ENCODE measurements around the gene CREB3L4.
A peak's percentile ranks its signal among the peaks of the same experiment; 100 is the strongest.
"Not testable (repeated sequence)": the region's sequence is repeated elsewhere in the genome, so short reads cannot be mapped to it uniquely, and the experiment has no call there.

The CREB3L4 gene

DNA sequence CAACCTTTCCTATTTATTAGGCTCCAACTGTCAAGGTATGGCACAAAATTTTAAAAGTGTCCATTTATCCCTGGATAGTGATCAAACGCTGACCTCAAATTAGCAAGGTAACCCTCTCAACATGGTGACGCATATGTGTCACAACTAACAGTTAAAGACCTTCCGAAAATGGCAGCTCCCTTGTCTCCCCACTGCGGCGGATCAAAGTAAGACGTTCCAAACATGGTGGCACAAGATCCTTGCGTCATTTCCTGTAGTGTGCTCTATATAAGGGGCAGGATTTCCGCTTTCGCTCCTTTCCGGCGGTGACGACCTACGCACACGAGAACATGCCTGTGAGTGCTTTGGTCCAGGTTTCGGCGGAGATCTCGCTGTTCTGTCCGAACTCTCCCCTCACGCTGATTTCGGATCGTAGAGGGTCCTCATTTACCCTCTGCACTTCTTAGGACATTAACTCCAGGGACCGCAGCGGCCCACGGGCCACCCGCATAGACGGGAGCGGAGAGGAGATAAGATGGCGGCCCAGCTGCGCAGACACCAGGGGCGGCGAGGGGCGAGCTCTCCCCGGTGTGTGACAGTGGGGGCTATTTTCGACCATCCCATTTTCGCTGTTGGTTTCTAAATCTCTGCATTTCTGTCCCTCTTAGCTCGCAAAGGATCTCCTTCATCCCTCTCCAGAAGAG lies 22.9 kb downstream of the CREB3L4 start, which contains the start of gene RPS27:
RPS27 (plus strand) TSS at position 295 of the 683 bp plus-strand sequence; CDS start at position 330, 35 bp downstream.
- peak; percentile 78 for DNase-seq (ENCODE audit: insufficient read length, low spot score)
- FAIRE-seq = peak; percentile 93
- peak; percentile 100 for TF ChIP-seq POLR2AphosphoS5 (IDR thresholded peaks at IDR 0.05; ENCODE audit: low read depth, low read length)
- peak; percentile 100 for TF ChIP-seq POLR2A (IDR thresholded peaks at IDR 0.05; ENCODE audit: low read depth, low read length)
- TF ChIP-seq POU2F2 (IDR thresholded peaks at IDR 0.05; ENCODE audit: low read depth, low read length) = peak; percentile 99
- no peak for TF ChIP-seq PAX5 (IDR thresholded peaks at IDR 0.05; ENCODE audit: insufficient read depth, low read length, severe bottlenecking)
- peak; percentile 39; the same call in 1 of the 2 replicates for TF ChIP-seq SPI1 (IDR thresholded peaks at IDR 0.05; ENCODE audit: low read depth, low read length)
- TF ChIP-seq TAF1 (IDR thresholded peaks at IDR 0.05; ENCODE audit: low read depth, low read length) = peak; percentile 99

DNA sequence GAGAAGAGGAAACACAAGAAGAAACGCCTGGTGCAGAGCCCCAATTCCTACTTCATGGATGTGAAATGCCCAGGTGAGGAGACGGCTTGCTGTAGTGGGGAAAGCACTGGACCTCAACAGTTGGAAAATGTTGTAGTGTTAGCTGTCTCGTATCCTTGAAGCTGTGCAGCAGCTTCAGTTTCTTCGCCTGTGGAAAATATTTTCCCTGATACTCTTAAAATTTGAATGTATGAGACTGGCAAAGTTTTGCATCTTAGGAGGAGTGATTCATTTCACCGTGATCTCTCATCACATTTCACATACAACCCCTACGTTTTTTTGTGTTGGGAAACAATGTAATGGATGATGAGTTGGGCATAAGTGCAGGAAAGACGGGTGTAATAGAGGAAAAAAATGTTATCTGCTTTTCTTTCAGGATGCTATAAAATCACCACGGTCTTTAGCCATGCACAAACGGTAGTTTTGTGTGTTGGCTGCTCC lies 23.5 kb downstream of the CREB3L4 start:
- DNase-seq (ENCODE audit: insufficient read length, low spot score) = no peak
- FAIRE-seq = no peak
- TF ChIP-seq TAF1 (IDR thresholded peaks at IDR 0.05; ENCODE audit: low read depth, low read length) = no peak
- no peak for TF ChIP-seq POLR2A (IDR thresholded peaks at IDR 0.05; ENCODE audit: low read depth, low read length)
- TF ChIP-seq POLR2AphosphoS5 (IDR thresholded peaks at IDR 0.05; ENCODE audit: low read depth, low read length) = no peak
- TF ChIP-seq PAX5 (IDR thresholded peaks at IDR 0.05; ENCODE audit: insufficient read depth, low read length, severe bottlenecking) = no peak
- TF ChIP-seq POU2F2 (IDR thresholded peaks at IDR 0.05; ENCODE audit: low read depth, low read length) = no peak
- no peak for TF ChIP-seq SPI1 (IDR thresholded peaks at IDR 0.05; ENCODE audit: low read depth, low read length)

GRCh38 chr1:153991806-153992205 lies 24.1 kb downstream of the CREB3L4 start:
- TF ChIP-seq POU2F2 (IDR thresholded peaks at IDR 0.05; ENCODE audit: low read depth, low read length) (no peak), POLR2A (IDR thresholded peaks at IDR 0.05; ENCODE audit: low read depth, low read length) (peak; percentile 42; the same call in 1 of the 2 replicates)
- DNase-seq (ENCODE audit: insufficient read length, low spot score) (no peak), FAIRE-seq (no peak)

- no peak for FAIRE-seq
- TF ChIP-seq POU2F2 (IDR thresholded peaks at IDR 0.05; ENCODE audit: low read depth, low read length) (no peak), POLR2AphosphoS5 (IDR thresholded peaks at IDR 0.05; ENCODE audit: low read depth, low read length) (no peak), POLR2A (IDR thresholded peaks at IDR 0.05; ENCODE audit: low read depth, low read length) (no peak), PAX5 (IDR thresholded peaks at IDR 0.05; ENCODE audit: insufficient read depth, low read length, severe bottlenecking) (no peak), SPI1 (IDR thresholded peaks at IDR 0.05; ENCODE audit: low read depth, low read length) (no peak), TAF1 (IDR thresholded peaks at IDR 0.05; ENCODE audit: low read depth, low read length) (no peak)
- DNase-seq (ENCODE audit: insufficient read length, low spot score) = no peak
Measured at GRCh38 chr1:153995202-153995601, 27.5 kb downstream of the CREB3L4 start.

GRCh38 chr1:153995640-153996039 lies 27.9 kb downstream of the CREB3L4 start:
- no peak for TF ChIP-seq POLR2A (IDR thresholded peaks at IDR 0.05; ENCODE audit: low read depth, low read length)
- TF ChIP-seq TAF1 (IDR thresholded peaks at IDR 0.05; ENCODE audit: low read depth, low read length) = no peak
- no peak for TF ChIP-seq POU2F2 (IDR thresholded peaks at IDR 0.05; ENCODE audit: low read depth, low read length)
- no peak for TF ChIP-seq PAX5 (IDR thresholded peaks at IDR 0.05; ENCODE audit: insufficient read depth, low read length, severe bottlenecking)
- TF ChIP-seq POLR2AphosphoS5 (IDR thresholded peaks at IDR 0.05; ENCODE audit: low read depth, low read length) = peak; percentile 56; the same call in 1 of the 2 replicates
- no peak for FAIRE-seq
- DNase-seq (ENCODE audit: insufficient read length, low spot score) = no peak

DNA sequence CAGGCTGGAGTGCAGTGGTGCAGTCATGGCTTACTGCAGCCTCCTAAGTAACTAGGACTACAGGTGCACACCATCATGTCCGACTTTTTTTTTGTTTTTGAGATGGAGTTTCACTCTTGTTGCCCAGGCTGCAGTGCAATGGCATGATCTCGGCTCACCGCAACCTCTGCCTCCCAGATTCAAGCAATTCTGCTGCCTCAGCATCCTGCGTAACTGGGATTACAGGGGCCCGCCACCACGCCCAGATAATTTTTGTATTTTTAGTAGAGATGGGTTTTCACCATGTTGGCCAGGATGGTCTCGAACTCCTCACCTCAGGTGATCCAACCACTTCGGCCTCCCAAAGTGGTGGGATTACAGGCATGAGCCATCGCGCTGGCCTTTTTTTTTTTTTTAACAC lies 29.2 kb downstream of the CREB3L4 start:
- not testable (repeated sequence) for FAIRE-seq; DNase-seq (ENCODE audit: insufficient read length, low spot score)

DNA sequence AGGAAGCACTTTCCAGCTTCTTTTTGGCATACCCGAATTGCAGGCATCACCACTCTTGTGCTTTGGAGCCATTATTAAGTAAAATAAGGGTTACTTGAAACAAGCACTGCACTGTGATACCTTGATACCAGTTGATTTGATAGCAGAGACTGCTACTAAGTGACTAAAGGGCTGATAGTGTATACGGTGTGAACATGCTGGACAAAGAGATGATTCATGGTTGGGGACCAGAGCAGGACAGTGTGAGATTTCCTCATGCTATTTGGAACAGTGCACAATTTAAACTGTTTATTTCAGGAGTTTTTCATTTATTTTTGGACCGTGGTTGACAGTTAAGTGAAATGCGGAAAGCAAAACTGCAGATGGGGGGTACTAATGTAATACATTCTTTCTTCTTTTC lies 32.7 kb downstream of the CREB3L4 start:
- no peak for TF ChIP-seq POLR2A (IDR thresholded peaks at IDR 0.05; ENCODE audit: low read depth, low read length)
- no peak for TF ChIP-seq SPI1 (IDR thresholded peaks at IDR 0.05; ENCODE audit: low read depth, low read length)
- TF ChIP-seq PAX5 (IDR thresholded peaks at IDR 0.05; ENCODE audit: insufficient read depth, low read length, severe bottlenecking) = no peak
- TF ChIP-seq TAF1 (IDR thresholded peaks at IDR 0.05; ENCODE audit: low read depth, low read length) = no peak
- TF ChIP-seq POLR2AphosphoS5 (IDR thresholded peaks at IDR 0.05; ENCODE audit: low read depth, low read length) = no peak
- TF ChIP-seq POU2F2 (IDR thresholded peaks at IDR 0.05; ENCODE audit: low read depth, low read length) = no peak
- FAIRE-seq = no peak
- no peak for DNase-seq (ENCODE audit: insufficient read length, low spot score)

DNA sequence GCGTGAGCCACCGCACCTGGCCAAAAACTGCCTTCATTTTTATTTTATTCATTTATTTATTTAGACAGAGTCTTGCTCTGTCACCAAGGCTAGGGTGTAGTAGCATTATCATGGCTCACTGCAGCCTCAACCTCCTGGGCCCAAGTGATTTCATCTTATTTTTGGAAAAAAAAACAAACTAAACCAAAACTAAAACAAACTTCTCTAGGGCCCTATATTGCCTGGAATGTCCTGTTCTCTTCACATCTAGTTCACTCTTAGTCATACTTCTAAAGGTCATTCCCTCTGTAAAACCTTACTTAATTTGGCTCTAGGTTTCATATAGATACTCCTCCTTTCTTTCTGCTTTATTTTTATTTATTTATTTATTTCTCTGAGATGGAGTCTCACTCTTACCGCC lies 38.4 kb downstream of the CREB3L4 start:
- TF ChIP-seq SPI1 (IDR thresholded peaks at IDR 0.05; ENCODE audit: low read depth, low read length) (no peak), TAF1 (IDR thresholded peaks at IDR 0.05; ENCODE audit: low read depth, low read length) (no peak)
- FAIRE-seq (no peak), DNase-seq (ENCODE audit: insufficient read length, low spot score) (no peak)

GRCh38 chr1:154012129-154012528 lies 44.4 kb downstream of the CREB3L4 start:
- DNase-seq (ENCODE audit: insufficient read length, low spot score) (no peak), FAIRE-seq (no peak)
- TF ChIP-seq POLR2A (IDR thresholded peaks at IDR 0.05; ENCODE audit: low read depth, low read length) (no peak), POLR2AphosphoS5 (IDR thresholded peaks at IDR 0.05; ENCODE audit: low read depth, low read length) (no peak), PAX5 (IDR thresholded peaks at IDR 0.05; ENCODE audit: insufficient read depth, low read length, severe bottlenecking) (no peak), POU2F2 (IDR thresholded peaks at IDR 0.05; ENCODE audit: low read depth, low read length) (no peak)

DNA sequence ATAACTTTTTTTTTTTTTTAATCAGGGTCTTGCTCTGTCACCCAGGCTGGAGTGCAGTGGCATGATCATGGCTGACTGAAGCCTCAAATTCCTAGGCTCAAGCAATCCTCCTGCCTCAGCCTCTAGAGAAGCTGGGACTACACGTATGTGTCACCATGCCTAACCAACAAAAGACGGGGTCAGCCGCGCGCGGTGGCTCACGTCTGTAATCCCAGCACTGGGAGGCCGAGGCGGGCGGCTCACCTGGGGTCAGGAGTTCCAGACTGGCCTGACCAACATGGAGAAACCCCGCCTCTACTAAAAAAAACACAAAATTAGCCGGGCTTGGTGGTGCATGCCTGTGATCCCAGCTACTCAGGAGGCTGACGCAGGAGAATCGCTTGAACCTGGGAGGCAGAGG lies 44.8 kb downstream of the CREB3L4 start:
- DNase-seq (ENCODE audit: insufficient read length, low spot score); FAIRE-seq: not testable (repeated sequence)

All from GM12891 (cell line).